Measurements from ENCODE around the gene FBLIM1.

Gene FBLIM1

GRCh38 chr1:15731735-15732685 is 26.6 kb upstream of the FBLIM1 start:
- no peak for DNase-seq

GRCh38 chr1:15732686-15733081 is 25.9 kb upstream of the FBLIM1 start:
- no peak for DNase-seq

- DNase-seq = no peak
Observed at GRCh38 chr1:15733218-15733725, 25.3 kb upstream of the FBLIM1 start.

- no peak for DNase-seq
Observed at GRCh38 chr1:15733726-15734226, 24.8 kb upstream of the FBLIM1 start.

GRCh38 chr1:15734296-15734695 is 24.3 kb upstream of the FBLIM1 start:
- DNase-seq = no peak

GRCh38 chr1:15734901-15735300 is 23.7 kb upstream of the FBLIM1 start:
- no peak for DNase-seq

GRCh38 chr1:15735304-15736037 is 23.1 kb upstream of the FBLIM1 start:
- DNase-seq = no peak

- peak; percentile 61 for DNase-seq
Observed at GRCh38 chr1:15736038-15736891, 22.3 kb upstream of the FBLIM1 start, which contains the start of gene SLC25A34. TSS of gene SLC25A34 (plus strand) at chr1:15736258. CDS start at chr1:15736486, 228 bp downstream.

- no peak for DNase-seq
Observed at GRCh38 chr1:15736892-15737261, 21.7 kb upstream of the FBLIM1 start.

- no peak for DNase-seq
Observed at GRCh38 chr1:15737324-15738319, 21.0 kb upstream of the FBLIM1 start.

- DNase-seq = no peak
Observed at GRCh38 chr1:15738416-15739113, 20.0 kb upstream of the FBLIM1 start.

- no peak for DNase-seq
Observed at GRCh38 chr1:15739259-15739658, 19.3 kb upstream of the FBLIM1 start.

GRCh38 chr1:15739745-15740144 is 18.9 kb upstream of the FBLIM1 start:
- no peak for DNase-seq

- peak; percentile 78 for DNase-seq
Observed at GRCh38 chr1:15740924-15741850, 17.4 kb upstream of the FBLIM1 start.

- DNase-seq = no peak
Observed at GRCh38 chr1:15742339-15742801, 16.2 kb upstream of the FBLIM1 start, which contains the start of gene TMEM82. TSS of gene TMEM82 (plus strand) at chr1:15742499. CDS start at chr1:15742560, 61 bp downstream.

GRCh38 chr1:15744122-15744679 is 14.4 kb upstream of the FBLIM1 start:
- DNase-seq = no peak

- DNase-seq = no peak
Observed at GRCh38 chr1:15747378-15747777, 11.2 kb upstream of the FBLIM1 start.

- no peak for DNase-seq
Observed at GRCh38 chr1:15748264-15748663, 10.3 kb upstream of the FBLIM1 start.

All from NCI-H2107 (cell line).